NCI-H146 treated with DMSO at 0.1 percent for 48 hours (cell line): Measurements from ENCODE around the gene STS.
A peak's percentile ranks its signal among the peaks of the same experiment; 100 is the strongest.

Experiments used
- DNase-seq: peaks from one replicate; lab custom pipeline; 2025; ENCODE audit not compliant: unreplicated experiment; lab: John Stamatoyannopoulos, UW

The STS gene, protein sequence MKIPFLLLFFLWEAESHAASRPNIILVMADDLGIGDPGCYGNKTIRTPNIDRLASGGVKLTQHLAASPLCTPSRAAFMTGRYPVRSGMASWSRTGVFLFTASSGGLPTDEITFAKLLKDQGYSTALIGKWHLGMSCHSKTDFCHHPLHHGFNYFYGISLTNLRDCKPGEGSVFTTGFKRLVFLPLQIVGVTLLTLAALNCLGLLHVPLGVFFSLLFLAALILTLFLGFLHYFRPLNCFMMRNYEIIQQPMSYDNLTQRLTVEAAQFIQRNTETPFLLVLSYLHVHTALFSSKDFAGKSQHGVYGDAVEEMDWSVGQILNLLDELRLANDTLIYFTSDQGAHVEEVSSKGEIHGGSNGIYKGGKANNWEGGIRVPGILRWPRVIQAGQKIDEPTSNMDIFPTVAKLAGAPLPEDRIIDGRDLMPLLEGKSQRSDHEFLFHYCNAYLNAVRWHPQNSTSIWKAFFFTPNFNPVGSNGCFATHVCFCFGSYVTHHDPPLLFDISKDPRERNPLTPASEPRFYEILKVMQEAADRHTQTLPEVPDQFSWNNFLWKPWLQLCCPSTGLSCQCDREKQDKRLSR

DNA sequence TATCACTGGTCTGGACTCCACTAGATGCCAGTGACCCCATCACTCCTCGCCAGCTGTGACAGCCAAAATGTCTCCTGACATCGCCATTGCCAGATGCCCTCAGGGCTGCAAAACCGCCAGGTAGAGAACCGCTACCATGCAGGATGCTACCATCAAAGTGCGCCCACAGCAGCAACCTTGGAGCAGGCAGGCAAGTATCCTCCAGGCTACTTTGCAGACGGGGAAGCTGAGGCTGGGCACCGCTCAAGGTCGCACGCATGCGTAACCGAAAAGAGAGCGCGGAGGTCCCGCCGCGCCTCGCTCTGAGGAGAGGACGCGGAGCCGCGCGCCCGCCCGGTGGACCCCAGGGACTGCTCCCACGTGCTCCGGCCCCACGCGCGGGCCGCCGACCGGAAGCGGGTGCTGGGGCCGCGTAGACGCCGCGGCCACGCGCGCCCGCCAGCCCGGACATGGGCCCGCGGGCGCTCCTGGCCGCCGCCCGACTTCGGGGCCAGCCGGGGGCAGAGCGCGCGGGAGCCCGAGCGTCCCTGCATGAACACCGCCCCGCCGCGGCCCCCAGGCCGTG is at the start of gene STS:
Gene STS (plus strand): TSS at position 300 of the 565 bp plus-strand sequence. CDS start 105,488 bp downstream, outside the sequence.
- no peak for DNase-seq

DNA sequence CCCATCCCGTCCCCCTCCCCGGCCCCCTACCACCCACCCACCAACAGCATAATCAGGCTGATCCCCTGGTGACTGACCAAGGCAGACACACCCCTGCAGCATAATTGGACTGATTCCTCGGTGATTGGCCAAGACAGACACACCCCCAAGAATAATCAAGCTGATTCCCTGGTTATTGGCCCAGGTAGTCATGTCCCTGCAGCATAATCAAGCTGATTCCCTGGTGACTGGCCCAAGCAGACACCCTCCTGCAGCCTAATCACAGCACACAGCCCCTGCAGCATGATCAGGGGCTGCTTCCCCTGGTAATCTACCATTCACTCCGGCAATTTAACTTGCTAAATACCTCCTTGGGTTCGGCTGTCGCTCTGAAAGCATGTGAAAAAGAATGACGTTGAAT is 47.5 kb upstream of the STS start:
- no peak for DNase-seq

DNA sequence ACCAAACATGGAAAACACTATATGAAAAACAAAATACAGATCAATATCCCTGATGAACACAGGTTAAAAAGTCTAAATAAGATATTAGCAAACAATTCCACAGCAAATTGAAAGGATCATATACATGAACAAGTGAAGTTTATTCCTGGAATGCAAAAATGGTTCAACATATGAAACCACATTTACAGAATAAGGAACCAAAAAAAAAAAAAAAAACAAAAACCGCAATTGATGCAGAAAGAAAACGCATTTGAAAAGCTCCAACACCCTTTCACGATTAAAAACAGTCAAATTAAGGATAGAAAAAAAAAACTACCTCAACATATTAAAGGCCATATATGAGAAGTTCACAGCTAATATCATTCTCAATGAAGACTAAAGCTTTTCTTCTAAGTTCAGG is 45.4 kb upstream of the STS start:
- DNase-seq: no peak

DNA sequence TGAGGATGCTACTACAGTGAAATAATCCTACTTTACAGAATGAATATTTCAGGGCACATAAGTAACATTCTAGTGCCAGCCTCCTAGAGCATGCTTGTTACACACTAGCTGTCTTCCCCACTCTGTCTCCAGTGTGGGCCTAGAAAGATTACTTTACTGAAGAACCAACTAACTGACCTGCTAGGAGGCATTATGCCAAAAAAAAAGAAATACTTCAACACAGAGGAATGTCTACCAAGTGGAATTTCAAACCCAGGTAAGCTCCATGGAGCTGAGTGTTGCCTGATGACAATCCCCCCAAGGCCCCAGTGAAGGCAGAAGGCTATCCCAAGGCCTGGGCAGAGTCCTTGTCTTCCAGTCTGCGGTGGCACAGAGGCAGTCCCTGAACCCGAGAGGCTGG is 40.9 kb upstream of the STS start:
- no peak for DNase-seq

DNA sequence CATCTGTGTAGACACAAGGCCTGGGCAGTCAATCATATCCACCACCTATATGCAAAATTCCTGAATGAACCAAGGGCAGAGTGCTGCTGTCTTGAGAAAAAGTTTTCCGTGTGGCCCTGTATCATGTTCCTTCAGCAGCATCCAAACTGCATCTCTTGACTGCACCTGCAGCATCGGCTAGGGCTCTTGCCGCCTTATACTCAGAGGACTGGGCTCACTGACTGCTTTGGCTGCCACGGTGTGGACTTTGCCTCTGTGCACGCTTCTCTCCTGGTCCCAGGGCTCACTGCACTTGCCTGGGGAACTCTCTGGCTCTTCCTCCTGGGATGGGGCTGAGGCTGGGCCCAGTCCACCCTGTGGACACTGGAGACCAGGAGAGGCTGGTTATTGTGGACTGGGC is 39.5 kb upstream of the STS start:
- peak; percentile 21 for DNase-seq

DNA sequence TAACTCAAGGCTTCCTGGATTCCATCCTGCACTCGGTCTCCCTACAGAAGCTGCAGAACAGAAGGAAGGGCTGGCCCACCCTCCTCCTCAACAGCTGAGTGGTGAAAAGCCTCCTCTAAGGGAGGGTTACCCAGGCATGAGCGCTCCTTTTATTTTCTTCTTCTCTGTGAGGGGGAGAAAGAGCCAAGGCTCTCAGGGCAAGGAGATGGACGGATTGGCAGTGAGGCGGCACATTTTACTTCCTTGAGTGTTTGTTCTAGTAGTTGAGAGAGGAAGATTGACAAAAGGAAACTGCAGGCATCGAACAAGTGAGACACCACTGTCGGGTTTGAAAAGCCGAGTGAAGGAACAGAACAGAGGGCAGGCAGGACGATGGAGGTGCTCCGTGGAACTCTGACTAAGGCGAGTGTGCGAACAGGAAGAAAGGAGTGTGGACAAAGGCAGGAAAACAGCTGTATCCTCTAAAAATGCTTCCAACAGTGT is 38.4 kb upstream of the STS start:
- DNase-seq: no peak

DNA sequence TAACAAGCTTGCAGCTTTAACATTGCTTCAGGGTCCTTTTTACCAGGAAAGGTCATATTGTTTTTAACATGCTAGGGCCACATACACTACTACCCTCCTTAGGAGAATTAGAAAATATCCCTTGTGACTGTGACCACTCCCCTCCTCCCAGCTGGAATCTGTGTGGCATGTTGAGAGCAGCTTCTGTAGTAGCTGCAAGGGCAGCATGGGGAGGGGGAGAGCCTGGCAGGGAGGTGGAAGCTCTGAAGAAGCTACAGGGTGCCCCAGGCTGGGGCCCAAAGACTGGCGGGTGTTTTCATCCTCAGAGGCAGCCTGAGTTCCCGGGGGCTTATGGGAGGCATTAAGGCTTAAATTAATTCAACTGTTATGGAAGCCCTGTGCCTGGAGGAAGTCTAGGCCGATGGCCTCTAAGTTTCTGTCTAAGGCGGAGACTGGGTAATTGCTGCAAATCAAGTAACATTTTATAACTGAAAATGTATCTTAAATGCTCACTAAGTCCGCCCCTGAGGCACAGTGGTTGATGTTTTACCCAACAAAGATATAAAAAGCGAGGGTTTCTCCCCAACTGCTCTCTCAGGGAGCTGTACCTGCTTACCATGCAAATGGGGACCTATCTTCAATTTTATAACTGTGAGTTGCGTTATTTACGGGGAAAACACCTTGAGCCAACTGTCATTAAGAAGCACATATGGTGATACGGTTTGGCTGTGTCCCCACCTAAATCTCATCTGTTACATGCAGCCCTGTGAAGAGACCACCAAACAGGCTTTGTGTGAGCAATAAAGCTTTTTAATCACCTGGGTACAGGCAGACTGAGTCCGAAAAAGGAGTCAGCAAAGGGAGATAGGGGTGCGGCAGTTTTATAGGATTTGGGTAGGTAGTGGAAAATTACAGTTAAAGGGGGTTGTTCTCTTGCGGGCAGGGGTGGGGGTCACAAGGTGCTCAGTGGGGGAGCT is 37.4 kb upstream of the STS start:
- no peak for DNase-seq

DNA sequence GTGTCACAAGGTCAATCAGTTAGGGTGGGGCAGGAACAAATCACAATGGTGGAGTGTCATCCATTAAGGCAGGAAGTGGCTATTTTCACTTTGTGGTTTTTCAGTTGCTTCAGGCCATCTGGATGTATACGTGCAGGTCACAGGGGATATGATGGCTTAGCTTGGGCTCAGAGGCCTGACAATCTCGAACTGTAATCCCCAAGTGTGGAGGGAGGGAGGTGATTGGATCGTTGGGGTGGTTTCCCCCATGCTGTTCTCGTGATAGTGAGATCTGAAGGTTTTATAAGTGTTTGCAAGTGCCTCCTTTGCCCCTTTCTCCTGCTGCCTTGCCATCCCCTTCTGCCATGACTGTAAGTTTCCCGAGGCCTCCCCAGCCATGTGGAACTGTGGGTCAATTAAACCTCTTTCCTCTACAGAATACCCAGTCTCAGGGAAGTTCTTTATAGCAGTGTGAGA is 36.7 kb upstream of the STS start:
- DNase-seq: no peak

DNA sequence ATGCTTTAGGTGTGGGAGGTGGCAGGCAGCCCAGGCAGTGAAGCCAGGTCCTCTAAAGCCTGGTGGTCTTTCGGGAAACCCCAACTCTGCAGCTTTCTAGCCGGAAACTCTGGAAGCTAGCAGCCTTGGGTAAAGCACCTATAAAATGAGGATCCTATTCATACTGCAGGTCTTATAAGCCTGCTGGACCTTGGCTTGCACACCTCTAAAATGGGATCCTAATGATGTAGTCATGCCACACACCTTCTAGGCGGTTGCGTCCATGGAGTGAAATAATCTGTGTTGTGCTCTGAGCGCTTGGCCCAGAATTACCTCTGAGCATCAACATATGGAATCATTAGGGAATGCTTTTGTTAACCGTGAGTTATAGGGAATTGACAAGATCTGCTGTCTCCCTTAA is 36.0 kb upstream of the STS start:
- DNase-seq: no peak

DNA sequence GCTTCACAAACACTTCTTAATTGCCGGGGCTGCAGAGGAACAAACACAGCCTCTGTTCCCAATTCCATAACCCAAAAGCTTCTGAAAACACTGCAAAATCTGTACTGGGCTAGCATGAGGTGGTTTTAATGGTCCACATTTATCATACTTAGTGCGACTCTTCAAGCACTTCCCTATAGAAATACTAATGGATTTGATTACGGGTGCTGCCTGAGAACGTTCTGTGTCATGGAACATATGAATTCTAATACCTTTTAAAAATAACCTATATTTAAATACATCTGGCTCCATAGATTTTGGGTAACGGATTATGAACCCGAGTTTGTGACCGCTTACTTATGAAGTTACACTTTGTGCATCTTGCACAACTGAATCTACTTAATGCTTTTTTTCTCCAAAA is 35.4 kb upstream of the STS start:
- no peak for DNase-seq

DNA sequence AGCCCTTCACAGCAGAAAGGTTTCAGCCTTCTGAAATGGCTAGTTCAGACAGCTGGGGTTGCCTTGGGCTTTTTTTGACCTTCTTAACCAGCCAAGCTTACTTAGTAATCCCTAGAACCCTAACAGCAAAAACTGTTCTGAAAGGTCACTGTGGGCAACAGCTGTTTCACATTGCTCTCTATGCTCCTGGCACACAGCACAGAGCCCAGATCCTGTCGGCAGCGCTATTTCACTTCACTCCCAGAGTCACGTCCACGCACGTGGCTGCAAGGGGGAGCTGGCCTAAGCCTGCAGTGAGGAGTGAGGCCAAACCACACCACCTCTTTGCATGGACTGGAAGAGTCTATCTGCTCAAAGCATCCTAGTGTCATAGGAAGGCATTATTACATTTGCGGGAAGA is 32.0 kb upstream of the STS start:
- DNase-seq: no peak

DNA sequence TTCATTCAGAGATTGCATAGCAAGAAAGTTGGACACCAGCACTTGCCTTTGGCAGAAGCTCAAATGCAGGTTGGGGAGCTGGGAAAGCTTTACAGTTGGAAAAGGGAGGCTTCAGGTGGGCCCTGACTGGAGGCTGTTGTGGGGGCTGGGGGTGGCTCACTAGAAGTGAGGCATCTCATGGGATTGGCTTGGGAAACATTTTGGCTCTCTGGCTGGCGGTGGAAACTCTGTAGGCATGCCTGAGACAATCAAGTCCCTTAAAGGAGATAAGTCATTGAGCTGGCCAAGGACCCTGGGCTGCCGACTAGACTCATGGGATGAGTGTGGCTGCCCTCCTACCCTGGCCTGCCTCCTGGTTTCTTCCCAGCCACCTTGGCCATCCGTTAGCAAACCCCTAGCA is 31.4 kb upstream of the STS start:
- no peak for DNase-seq

DNA sequence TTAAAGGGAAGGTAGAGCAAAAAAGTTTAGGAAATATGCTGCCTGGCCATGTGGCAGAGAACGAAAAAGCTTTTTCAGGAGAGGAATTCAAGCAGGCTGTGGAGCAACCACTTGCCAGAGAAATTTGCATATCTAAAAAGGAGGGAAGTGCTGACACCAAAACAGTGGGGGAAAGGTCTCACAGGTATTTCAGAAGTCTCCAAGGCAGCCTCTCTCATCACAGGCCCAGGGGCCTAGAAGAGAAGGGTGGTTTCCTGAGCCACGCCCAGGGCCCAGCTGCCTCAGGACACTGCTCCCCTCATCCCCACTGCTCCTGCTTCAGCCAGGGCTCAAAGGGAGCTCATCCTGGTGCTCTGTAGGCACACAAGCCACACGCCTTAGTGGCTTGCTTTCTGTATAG is 29.9 kb upstream of the STS start:
- no peak for DNase-seq

DNA sequence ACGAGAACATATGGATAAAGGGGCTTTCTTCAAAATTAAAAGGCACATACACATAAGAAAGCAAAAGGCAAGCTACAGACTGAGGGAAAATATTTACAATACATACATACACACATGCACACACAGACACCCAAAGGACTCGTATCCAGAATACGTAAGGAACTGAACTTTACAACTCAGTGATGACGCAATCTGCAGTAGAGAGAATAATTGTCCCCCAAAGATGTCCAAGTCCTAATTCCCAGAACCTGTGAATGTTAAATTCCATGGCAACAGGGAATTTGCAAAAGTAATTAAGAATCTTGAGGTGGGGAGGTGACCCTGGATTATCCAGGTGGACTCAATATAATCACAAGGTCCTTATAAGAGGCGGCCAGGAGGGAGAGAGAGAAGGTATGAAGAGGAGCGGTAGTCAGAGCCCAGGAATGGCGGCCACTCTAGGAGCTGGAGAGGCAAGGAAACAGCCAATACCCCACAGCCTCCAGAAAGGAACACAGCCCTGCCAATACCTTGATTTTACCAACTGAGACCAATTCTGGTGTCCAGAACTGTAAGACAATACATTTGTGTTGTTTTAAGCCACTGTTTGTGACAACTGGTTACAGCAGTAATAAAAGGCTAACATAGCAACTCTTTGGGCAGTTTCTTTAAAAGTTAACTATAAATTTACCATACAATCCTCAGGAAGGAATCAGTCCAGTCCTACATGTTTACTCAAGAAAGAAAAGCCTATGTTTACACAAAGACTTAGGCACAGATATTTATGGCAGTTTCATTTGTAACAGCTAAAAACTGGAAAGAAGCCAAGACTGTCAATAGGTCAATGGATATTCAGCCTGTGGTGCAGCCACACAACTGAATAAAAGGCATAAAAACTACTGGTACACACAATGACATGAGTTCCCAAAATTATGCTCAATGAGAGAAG is 27.3 kb upstream of the STS start:
- DNase-seq: peak; percentile 79

DNA sequence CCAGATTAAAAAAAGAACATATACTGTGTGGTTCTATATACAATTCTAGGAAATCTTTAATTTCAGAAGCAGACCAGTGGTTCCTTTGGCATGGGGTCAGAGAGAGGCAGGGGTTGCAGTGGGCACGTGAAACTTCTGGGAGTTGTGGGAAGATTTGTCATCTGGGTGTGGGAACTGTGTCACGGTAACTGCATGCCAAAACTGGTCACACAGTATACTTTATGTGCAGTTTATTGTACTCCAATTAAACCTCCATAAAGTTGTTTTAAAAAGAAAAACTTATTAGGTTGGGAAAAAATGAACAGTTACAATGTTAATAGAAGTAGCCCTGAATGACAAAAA is 26.7 kb upstream of the STS start:
- no peak for DNase-seq

DNA sequence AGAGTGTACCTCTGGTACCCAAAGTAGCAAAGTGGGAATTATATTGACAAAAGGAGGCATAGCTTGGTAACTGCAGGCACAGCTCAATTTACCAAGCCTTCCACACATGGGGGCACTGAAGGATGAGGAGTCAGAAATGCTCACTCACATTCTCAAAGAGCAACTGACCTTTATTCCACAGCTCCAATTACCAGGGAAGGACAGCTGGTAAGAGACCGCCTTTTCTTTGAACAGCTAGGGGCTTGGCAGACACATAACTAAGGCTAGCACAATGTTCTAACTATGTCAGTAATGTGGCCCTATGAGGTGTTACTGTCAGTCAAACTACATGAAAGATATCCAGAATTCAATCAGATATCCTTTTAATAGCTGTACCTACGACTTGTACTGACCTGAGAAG is 20.5 kb upstream of the STS start:
- no peak for DNase-seq

DNA sequence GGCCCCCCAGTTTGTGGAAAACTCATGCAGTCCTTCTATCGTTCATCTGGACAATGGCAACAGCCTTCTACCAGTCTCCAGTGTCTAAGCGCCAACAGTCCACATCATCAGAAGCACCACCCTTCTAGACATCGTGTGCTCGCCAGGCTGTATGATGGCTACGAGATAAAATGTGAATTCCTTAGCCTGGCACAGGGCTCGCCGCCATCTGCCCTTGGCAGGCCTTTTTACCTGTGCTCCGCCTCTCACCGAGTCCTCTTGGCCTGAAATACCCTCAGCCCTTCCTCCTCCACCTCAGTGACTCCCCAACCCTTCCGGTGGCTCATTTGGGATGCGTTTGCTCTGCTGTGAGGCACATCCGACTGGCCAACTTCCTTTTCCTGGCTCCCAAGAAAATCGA is 15.9 kb upstream of the STS start:
- no peak for DNase-seq

DNA sequence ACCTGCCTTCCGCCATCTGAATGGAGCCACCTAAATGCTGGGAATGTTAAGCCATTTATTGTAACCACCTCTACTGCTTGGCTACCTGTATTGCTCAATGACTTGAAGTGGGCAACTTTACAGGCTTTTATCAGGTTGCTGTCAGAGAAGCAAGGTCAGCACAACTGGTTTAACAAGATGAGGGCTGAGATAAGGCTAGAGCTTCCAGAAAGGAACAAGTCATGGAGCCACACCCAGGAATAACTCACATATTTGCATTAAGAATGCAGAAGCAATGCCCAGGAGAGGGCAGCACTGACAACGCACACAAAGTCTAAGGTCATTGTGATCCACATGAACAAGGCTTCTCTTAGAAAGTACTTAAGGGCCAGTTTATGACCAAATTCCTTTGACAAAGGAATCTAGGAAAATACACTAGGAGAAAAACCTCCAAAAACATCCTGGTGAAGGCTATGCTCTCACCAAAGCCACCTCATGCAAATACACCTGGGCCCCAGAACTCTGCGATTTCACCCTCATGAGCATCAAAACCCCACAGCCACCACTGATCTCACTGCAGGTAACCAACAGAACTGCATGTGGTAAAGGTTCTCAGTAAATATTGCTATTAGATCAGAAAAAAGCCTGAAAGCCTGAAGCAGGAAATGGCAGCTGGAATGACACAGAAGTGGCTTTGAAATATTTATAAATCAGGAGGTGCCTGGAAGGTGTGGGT is 15.0 kb upstream of the STS start:
- peak; percentile 55 for DNase-seq

DNA sequence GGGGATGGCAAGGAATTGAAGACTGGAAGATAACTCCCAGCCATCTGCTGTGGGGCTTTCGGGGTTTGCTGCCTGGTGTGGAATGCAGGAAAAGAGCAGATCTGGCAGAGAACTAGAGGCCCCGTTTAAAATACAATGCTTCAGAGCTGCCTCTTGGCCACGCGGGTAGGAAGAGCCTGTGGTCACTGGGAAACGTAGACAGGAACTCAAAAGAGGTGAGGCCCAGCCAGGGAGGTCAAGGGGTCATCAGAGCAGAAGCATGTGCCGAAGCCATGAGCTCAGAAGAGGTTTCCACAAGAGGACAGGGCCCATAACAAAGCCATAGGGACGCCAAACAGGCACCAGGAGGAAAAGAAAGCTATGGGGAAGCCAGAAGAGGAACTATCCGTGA is 14.5 kb upstream of the STS start:
- DNase-seq: no peak

DNA sequence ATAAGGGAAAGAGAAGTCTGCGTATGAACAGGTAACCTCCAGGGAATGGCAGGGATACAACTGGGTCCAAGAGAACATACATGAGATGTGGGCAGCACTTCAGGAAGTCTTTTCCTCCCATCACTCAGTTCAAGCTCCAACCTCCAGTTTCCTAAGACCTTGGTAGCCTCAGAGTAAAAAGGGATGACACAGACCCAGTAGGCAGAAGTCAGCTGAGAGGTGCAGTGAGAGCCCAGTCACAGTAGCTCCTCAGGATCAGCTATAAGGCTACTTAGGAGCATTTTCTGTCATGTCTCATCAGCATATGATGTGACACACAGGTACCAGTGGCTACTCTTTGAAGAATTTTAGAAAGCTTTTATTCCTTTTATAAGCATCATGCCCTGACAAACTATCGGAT is 12.5 kb upstream of the STS start:
- DNase-seq: no peak
